Measurements from ENCODE around the gene LIFR. TPM values are rescaled to one million over a fixed set of nuclear protein-coding genes. Genes with fewer than 3 reads are reported as not detected.
A peak's percentile ranks its signal among the peaks of the same experiment; 100 is the strongest.

The LIFR gene
- total and polyA plus RNA-seq, 4 donors, result 39.8 to 179 (median 94.9) TPM

DNA sequence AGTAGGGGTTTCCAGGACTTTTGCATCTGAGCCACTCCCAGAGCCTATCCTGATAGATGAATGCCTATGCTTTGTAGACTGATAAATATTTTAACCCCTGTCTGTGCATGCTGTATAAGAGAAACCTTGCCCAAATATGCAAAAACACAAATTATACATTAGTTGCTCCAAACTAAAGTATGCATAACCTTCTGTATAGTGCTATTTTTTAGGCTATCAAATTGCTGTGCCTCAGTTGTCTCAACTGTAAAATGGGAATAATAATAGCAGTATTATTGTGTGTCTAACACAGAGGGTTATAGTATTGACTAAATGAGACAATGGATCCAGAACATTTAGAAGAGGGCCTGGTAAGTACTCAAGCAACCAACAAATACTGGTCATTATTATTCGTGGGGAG, 117.7 kb downstream of the LIFR start:
- WGBS (ENCODE audit: insufficient coverage), result 83% methylated on average over 1 of the region's 1 CpG
- DNase-seq (ENCODE audit: low read depth in 4 of 6, low spot score in 6 of 6), result no peak
- Histone ChIP-seq H3K36me3 (ENCODE audit: control insufficient read depth, insufficient read depth, low read length) (no peaks in the 10 kb centered on the region), H3K27ac (ENCODE audit: low read depth, low read length) (no peak overlapping the region), H3K9me3 (ENCODE audit: control insufficient read depth, insufficient read depth, low read length) (no peaks in the 10 kb centered on the region), H3K4me1 (ENCODE audit: control insufficient read depth, insufficient read depth, low read length) (peaks cover 3% of the 10 kb centered on the region), H3K4me3 (ENCODE audit: low read depth, low read length) (no peak overlapping the region), H3K27me3 (ENCODE audit: control insufficient read depth, insufficient read depth, low read length) (peaks cover 3% of the 10 kb centered on the region)

DNA sequence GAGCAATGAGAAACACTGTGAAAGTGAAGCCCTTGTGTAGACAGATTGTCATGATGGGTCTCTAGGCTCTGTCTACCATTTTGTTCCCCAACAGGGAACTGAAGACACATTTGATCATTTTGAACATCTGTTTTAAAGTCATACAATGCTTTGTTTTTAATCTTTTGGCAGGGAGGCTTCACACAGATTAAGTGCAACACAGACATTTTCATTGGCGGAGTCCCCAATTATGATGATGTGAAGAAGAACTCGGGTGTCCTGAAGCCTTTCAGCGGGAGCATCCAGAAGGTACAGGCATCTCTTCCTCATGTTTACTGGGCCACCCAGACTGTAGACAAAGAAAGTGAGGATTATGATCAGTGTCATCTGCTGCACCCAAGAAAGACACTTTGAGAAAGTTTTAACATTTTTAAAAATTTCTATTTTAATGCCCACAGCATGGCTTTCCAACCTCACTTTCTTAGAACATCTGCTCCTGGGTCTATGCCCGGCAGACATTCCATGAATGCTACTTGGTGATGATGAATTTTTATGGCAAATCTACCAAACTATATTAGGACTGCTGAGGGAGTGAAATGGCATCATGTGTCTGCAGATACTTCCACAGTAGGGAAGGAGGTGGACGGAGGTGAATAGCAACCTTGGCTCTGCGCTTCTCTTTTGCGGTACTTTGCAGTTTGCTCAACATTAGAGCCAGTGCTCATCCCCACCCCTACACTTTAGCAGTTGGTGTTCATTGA, 121.3 kb downstream of the LIFR start:
- Histone ChIP-seq H3K4me3 (ENCODE audit: low read depth, low read length) (no peak overlapping the region), H3K4me1 (ENCODE audit: control insufficient read depth, insufficient read depth, low read length) (peaks cover 7% of the 10 kb centered on the region), H3K27me3 (ENCODE audit: control insufficient read depth, insufficient read depth, low read length) (peaks cover 3% of the 10 kb centered on the region), H3K27ac (ENCODE audit: low read depth, low read length) (no peak overlapping the region), H3K9me3 (ENCODE audit: control insufficient read depth, insufficient read depth, low read length) (no peaks in the 10 kb centered on the region), H3K36me3 (ENCODE audit: control insufficient read depth, insufficient read depth, low read length) (no peaks in the 10 kb centered on the region)
- DNase-seq (ENCODE audit: low read depth in 4 of 6, low spot score in 6 of 6), result no peak
- WGBS (ENCODE audit: insufficient coverage), result 84% methylated on average over 2 of the region's 7 CpGs

GRCh38 chr5:38433160-38433861, 123.1 kb downstream of the LIFR start:
- peak overlapping the region; percentile 48 for H3K27ac ChIP-seq (ENCODE audit: low read depth, low read length)
- H3K27me3 ChIP-seq (ENCODE audit: control insufficient read depth, insufficient read depth, low read length), result peaks cover 3% of the 10 kb centered on the region
- no peaks in the 10 kb centered on the region for H3K36me3 ChIP-seq (ENCODE audit: control insufficient read depth, insufficient read depth, low read length)
- H3K9me3 ChIP-seq (ENCODE audit: control insufficient read depth, insufficient read depth, low read length), result no peaks in the 10 kb centered on the region
- DNase-seq (ENCODE audit: low read depth in 4 of 6, low spot score in 6 of 6), result peak in 2 of 6 donors; percentile 22 to 79
- 36% methylated on average over 5 of the region's 6 CpGs for WGBS (ENCODE audit: insufficient coverage)
- H3K4me1 ChIP-seq (ENCODE audit: control insufficient read depth, insufficient read depth, low read length), result peaks cover 7% of the 10 kb centered on the region
- H3K4me3 ChIP-seq (ENCODE audit: low read depth, low read length), result no peak overlapping the region

- peaks cover 7% of the 10 kb centered on the region for H3K4me1 ChIP-seq (ENCODE audit: control insufficient read depth, insufficient read depth, low read length)
- no peak overlapping the region for H3K27ac ChIP-seq (ENCODE audit: low read depth, low read length)
- DNase-seq (ENCODE audit: low read depth in 4 of 6, low spot score in 6 of 6), result no peak
- H3K4me3 ChIP-seq (ENCODE audit: low read depth, low read length), result no peak overlapping the region
- H3K9me3 ChIP-seq (ENCODE audit: control insufficient read depth, insufficient read depth, low read length), result no peaks in the 10 kb centered on the region
- H3K36me3 ChIP-seq (ENCODE audit: control insufficient read depth, insufficient read depth, low read length), result no peaks in the 10 kb centered on the region
- H3K27me3 ChIP-seq (ENCODE audit: control insufficient read depth, insufficient read depth, low read length), result peaks cover 3% of the 10 kb centered on the region
- no CpG with 5 or more reads among the region's 1 CpG for WGBS (ENCODE audit: insufficient coverage)
These were observed 125.1 kb downstream of the LIFR start for GRCh38 chr5:38431242-38431853.

DNA sequence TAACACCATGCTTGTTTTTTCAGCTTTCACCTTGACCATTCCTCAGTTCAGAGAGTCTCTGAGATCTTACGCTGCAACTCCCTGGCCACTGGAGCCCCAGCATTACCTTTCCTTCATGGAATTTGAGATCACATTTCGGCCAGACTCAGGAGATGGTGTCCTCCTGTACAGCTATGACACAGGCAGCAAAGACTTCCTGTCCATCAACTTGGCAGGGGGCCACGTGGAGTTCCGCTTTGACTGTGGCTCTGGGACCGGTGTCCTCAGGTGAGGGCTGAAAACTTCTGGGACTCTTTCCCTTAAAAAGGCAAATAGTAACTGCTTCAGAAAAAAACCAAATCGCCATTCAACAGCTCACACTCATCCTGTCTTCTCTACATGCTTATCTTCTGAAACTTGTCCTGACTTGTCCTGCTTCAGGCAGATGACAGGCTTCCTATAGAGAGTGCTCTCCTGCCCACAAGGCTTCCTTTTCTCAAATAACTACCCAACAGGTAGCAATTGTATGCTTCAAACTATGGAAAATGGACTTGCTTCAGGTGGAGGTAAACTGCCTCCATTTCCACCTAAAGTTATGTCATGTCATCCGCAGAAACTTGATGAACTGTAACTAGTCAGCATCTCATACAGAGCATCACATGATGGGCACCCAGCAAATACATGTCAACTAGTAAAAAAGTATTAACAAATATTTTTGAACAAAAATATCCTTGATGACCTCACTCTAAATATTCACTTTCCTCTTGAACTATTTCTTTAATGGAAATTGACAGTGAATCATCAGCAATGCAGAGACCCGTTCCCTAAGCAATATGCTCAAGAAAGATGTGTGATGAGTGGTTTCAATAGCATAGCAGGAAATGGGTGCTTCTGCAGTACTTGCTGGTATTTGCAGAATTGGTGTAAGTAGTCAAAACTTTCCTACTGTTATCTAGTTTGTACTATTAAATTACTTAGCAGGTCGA, 129.2 kb downstream of the LIFR start:
- Histone ChIP-seq H3K9me3 (ENCODE audit: control insufficient read depth, insufficient read depth, low read length) (no peaks in the 10 kb centered on the region), H3K4me3 (ENCODE audit: low read depth, low read length) (no peak overlapping the region), H3K27me3 (ENCODE audit: control insufficient read depth, insufficient read depth, low read length) (no peaks in the 10 kb centered on the region), H3K36me3 (ENCODE audit: control insufficient read depth, insufficient read depth, low read length) (no peaks in the 10 kb centered on the region), H3K4me1 (ENCODE audit: control insufficient read depth, insufficient read depth, low read length) (no peaks in the 10 kb centered on the region), H3K27ac (ENCODE audit: low read depth, low read length) (no peak overlapping the region)
- no peak for DNase-seq (ENCODE audit: low read depth in 4 of 6, low spot score in 6 of 6)
- WGBS (ENCODE audit: insufficient coverage), result 94% methylated on average over 6 of the region's 9 CpGs

DNA sequence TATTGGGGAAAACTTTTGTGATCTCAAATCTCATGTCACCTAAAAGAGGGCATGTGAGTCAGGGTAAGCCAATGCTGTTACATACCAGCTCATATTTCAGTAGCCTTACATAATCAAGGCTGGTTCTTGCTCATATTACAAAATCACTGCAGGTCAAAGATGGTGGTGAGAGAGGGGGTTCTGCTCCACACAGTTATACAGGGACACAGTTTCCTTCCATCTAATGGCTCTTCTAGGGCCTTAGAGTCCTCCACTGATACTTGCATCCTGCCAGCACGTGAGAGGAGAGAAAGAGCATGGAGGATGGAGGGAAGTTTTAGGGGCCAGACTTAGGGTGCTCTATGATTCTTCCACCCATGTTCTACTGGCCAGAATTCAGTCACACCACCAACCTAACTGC, 130.0 kb downstream of the LIFR start:
- DNase-seq (ENCODE audit: low read depth in 4 of 6, low spot score in 6 of 6), result no peak
- Histone ChIP-seq H3K27me3 (ENCODE audit: control insufficient read depth, insufficient read depth, low read length) (no peaks in the 10 kb centered on the region), H3K9me3 (ENCODE audit: control insufficient read depth, insufficient read depth, low read length) (no peaks in the 10 kb centered on the region), H3K4me1 (ENCODE audit: control insufficient read depth, insufficient read depth, low read length) (no peaks in the 10 kb centered on the region), H3K27ac (ENCODE audit: low read depth, low read length) (no peak overlapping the region), H3K36me3 (ENCODE audit: control insufficient read depth, insufficient read depth, low read length) (no peaks in the 10 kb centered on the region), H3K4me3 (ENCODE audit: low read depth, low read length) (no peak overlapping the region)
- WGBS (ENCODE audit: insufficient coverage), result no CpG with 5 or more reads among the region's 1 CpG

Small RNA genes within 50 kb of the gene (small RNA-seq; reads per million reads assigned to genes)
- not detected for gene AC091839.1 (ENCODE audit: low replicate concordance)
- not detected for gene MIR3650 (ENCODE audit: low replicate concordance)
